Astrocyte (in vitro differentiated cells and primary cell): Measurements from ENCODE around the gene PGF. TPM values are rescaled to one million over a fixed set of nuclear protein-coding genes. Genes with fewer than 3 reads are reported as not detected.

Source experiments
- DNase-seq: peaks from one replicate; pipeline ENCODE4 v3.0.0-alpha.2; 2010; ENCODE audit warnings: low read depth
- FAIRE-seq: peaks from 2 replicates; lab custom pipeline; 2011; peaks lifted over from hg19 to GRCh38; lab: Jason Lieb, UNC
- H2AFZ ChIP-seq: 2 replicates; pipeline ENCODE4 v1.6.0; 2012; ENCODE audit warnings: low read depth, low read length, inconsistent platforms
- H3K27ac ChIP-seq: 2 replicates; pipeline ENCODE4 v1.5.1; 2011; ENCODE audit warnings: low read depth, low read length, inconsistent platforms
- H3K27me3 ChIP-seq: 2 replicates; pipeline ENCODE4 v1.6.0; 2011; ENCODE audit warnings: low read length, inconsistent platforms; ENCODE audit not compliant: insufficient read depth
- H3K36me3 ChIP-seq: 2 replicates; pipeline ENCODE4 v1.5.1; 2011; ENCODE audit warnings: low read length, inconsistent platforms; ENCODE audit not compliant: insufficient read depth
- H3K4me1 ChIP-seq: 2 replicates; pipeline ENCODE4 v1.5.1; 2011; ENCODE audit warnings: low read length, inconsistent platforms; ENCODE audit not compliant: insufficient read depth
- H3K4me2 ChIP-seq: 2 replicates; pipeline ENCODE4 v1.6.0; 2012; ENCODE audit warnings: low read length, inconsistent platforms
- H3K4me3 ChIP-seq: 2 replicates; pipeline ENCODE4 v1.5.1; 2011; ENCODE audit warnings: low read depth, mild to moderate bottlenecking, low read length, inconsistent platforms; ENCODE audit not compliant: insufficient read depth
- H3K79me2 ChIP-seq: 2 replicates; pipeline ENCODE4 v1.6.0; 2012; ENCODE audit warnings: mild to moderate bottlenecking, low read length, inconsistent platforms; ENCODE audit not compliant: insufficient read depth
- H3K9ac ChIP-seq: 2 replicates; pipeline ENCODE4 v1.6.0; 2012; ENCODE audit warnings: mild to moderate bottlenecking, low read length, inconsistent platforms
- H3K9me3 ChIP-seq: 2 replicates; pipeline ENCODE4 v1.5.1; 2012; ENCODE audit warnings: low read depth, mild to moderate bottlenecking, low read length, inconsistent platforms; ENCODE audit not compliant: insufficient read depth
- H4K20me1 ChIP-seq: 2 replicates; pipeline ENCODE4 v1.6.0; 2012; ENCODE audit warnings: low read length, inconsistent platforms; ENCODE audit not compliant: insufficient read depth
- H3K27ac Mint-ChIP-seq: one replicate; pipeline ENCODE4 v1.8.0; 2021; ENCODE audit warnings: mild to moderate bottlenecking, mixed read lengths; ENCODE audit not compliant: unreplicated experiment
- H3K27me3 Mint-ChIP-seq: one replicate; pipeline ENCODE4 v1.8.0; 2021; ENCODE audit warnings: low read depth, mixed read lengths; ENCODE audit not compliant: unreplicated experiment
- H3K36me3 Mint-ChIP-seq: one replicate; pipeline ENCODE4 v1.8.0; 2021; ENCODE audit warnings: low read depth, mixed read lengths; ENCODE audit not compliant: unreplicated experiment
- H3K4me1 Mint-ChIP-seq: one replicate; pipeline ENCODE4 v1.8.0; 2021; ENCODE audit warnings: low read depth, mixed read lengths; ENCODE audit not compliant: unreplicated experiment
- H3K4me3 Mint-ChIP-seq: one replicate; pipeline ENCODE4 v1.8.0; 2021; ENCODE audit warnings: mild to moderate bottlenecking, moderate library complexity, mixed read lengths; ENCODE audit not compliant: unreplicated experiment
- H3K9me3 Mint-ChIP-seq: one replicate; pipeline ENCODE4 v1.8.0; 2021; ENCODE audit warnings: mild to moderate bottlenecking, mixed read lengths; ENCODE audit not compliant: unreplicated experiment
- EZH2 ChIP-seq: IDR thresholded peaks from 2 replicates; pipeline ENCODE4 v1.6.1; 2012; ENCODE audit warnings: mild to moderate bottlenecking, low read length, inconsistent platforms; ENCODE audit not compliant: insufficient read depth
- total RNA-seq: library from RNA; stranded (reverse); gene quantifications from 2 replicates; pipeline ENCODE4 v1.2.1, GENCODE V29; 2021
- TF ChIP-seq, protein P1 (sequence below): IDR thresholded peaks from 2 replicates; pipeline ENCODE4 v1.5.1; 2011; ENCODE audit warnings: low read depth, mild to moderate bottlenecking, inconsistent platforms, low read length, moderate library complexity; ENCODE audit not compliant: insufficient read depth

Gene PGF
- total RNA-seq, 1 donor from 2014 or later = 3.5 TPM

DNA sequence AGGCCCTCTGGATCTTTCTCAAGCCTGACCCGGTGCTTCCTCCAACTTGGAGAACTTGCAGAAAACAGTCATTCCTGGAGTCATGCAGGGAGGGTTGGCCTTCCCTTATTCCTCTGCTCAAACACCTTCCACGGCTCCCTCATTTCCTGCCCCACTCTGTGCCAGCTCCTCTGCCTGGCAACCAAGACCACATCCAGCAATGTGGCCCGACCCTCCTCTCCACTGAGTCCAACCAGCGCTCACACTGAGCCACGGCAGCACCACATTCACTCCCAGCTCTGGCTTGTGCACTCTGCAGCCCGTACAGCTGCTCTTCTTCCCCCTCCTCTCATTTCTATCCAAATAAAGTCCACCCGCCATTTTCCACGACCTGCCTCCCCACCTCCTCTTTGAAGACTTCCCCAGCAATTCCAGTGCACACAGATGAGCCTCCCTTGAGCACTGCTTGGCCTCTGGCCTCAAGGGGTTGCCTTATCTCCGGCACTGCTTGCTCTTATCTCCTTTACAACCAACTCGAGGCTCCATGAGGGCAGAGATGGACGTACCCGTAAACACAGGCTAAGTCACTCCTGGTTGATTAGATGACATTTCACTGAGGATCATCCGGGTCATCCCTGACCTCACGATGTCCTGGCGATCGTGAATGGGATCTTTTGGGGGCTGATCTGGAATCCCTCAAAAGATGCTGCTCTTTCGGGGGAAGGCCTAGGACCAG lies 5.4 kb downstream of the PGF start:
- H3K4me3 ChIP-seq = no peak overlapping the region
- Mint-ChIP-seq H3K9me3 (no peaks in the 10 kb centered on the region), H3K27ac (peak overlapping the region; percentile 75), H3K27me3 (peaks cover 25% of the 10 kb centered on the region), H3K4me3 (no peak overlapping the region), H3K36me3 (peaks cover 6% of the 10 kb centered on the region), H3K4me1 (peaks cover 8% of the 10 kb centered on the region)
- H3K9me3 ChIP-seq = no peaks in the 10 kb centered on the region
- no peaks in the 10 kb centered on the region for H3K27me3 ChIP-seq
- no peaks in the 10 kb centered on the region for H4K20me1 ChIP-seq
- H3K27ac ChIP-seq = no peak overlapping the region
- peaks cover 10% of the 10 kb centered on the region for H3K4me1 ChIP-seq
- DNase-seq (no peak), FAIRE-seq (no peak)
- no peak overlapping the region for H2AFZ ChIP-seq
- peaks cover 10% of the 10 kb centered on the region for H3K79me2 ChIP-seq
- H3K4me2 ChIP-seq = no peak overlapping the region
- H3K9ac ChIP-seq = no peak overlapping the region
- H3K36me3 ChIP-seq = no peaks in the 10 kb centered on the region
- TF ChIP-seq, protein P1, sequence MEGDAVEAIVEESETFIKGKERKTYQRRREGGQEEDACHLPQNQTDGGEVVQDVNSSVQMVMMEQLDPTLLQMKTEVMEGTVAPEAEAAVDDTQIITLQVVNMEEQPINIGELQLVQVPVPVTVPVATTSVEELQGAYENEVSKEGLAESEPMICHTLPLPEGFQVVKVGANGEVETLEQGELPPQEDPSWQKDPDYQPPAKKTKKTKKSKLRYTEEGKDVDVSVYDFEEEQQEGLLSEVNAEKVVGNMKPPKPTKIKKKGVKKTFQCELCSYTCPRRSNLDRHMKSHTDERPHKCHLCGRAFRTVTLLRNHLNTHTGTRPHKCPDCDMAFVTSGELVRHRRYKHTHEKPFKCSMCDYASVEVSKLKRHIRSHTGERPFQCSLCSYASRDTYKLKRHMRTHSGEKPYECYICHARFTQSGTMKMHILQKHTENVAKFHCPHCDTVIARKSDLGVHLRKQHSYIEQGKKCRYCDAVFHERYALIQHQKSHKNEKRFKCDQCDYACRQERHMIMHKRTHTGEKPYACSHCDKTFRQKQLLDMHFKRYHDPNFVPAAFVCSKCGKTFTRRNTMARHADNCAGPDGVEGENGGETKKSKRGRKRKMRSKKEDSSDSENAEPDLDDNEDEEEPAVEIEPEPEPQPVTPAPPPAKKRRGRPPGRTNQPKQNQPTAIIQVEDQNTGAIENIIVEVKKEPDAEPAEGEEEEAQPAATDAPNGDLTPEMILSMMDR = no peak
- no peak for TF ChIP-seq EZH2

DNA sequence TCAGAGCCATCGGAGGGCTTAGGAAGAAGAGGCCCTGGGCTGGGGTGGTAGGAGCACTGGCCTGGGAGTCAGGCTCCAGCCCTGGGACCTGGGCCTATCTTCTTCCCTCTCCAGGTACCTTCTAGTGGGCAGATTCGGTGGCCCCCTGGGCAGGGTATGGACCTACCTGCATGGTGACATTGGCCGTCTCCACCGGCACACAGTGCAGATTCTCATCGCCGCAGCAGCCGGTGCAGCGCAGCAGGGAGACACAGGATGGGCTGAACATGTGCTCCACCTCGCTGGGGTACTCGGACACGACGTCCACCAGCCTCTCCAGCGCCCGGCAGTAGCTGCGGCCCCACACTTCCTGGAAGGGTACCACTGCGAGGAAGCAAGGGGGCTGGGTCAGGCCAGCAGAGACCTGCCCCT lies 6.2 kb downstream of the PGF start:
- H3K4me1 ChIP-seq = peaks cover 5% of the 10 kb centered on the region
- no peak overlapping the region for H3K9ac ChIP-seq
- Mint-ChIP-seq H3K27me3 (peaks cover 25% of the 10 kb centered on the region), H3K4me1 (peaks cover 8% of the 10 kb centered on the region), H3K9me3 (no peaks in the 10 kb centered on the region), H3K27ac (no peak overlapping the region), H3K4me3 (no peak overlapping the region), H3K36me3 (peaks cover 6% of the 10 kb centered on the region)
- no peak overlapping the region for H3K4me3 ChIP-seq
- H3K9me3 ChIP-seq = no peaks in the 10 kb centered on the region
- FAIRE-seq (no peak), DNase-seq (no peak)
- no peaks in the 10 kb centered on the region for H4K20me1 ChIP-seq
- no peaks in the 10 kb centered on the region for H3K36me3 ChIP-seq
- TF ChIP-seq, protein P1 = no peak
- TF ChIP-seq EZH2 = no peak
- peaks cover 6% of the 10 kb centered on the region for H3K79me2 ChIP-seq
- no peak overlapping the region for H2AFZ ChIP-seq
- no peaks in the 10 kb centered on the region for H3K27me3 ChIP-seq
- no peak overlapping the region for H3K27ac ChIP-seq
- H3K4me2 ChIP-seq = no peak overlapping the region
